GM19238 (cell line): ENCODE data around the gene SECISBP2.
A peak's percentile ranks its signal among the peaks of the same experiment; 100 is the strongest.
"Not testable (repeated sequence)": the region's sequence is repeated elsewhere in the genome, so short reads cannot be mapped to it uniquely, and the experiment has no call there.

Experiments used
- DNase-seq: peaks from one replicate; pipeline ENCODE4 v3.0.0; 2011; ENCODE audit warnings: low spot score; ENCODE audit not compliant: insufficient read length

The SECISBP2 gene

GRCh38 chr9:89363921-89364665, 45.8 kb downstream of the SECISBP2 start:
- no peak for DNase-seq

- no peak for DNase-seq
Measured at GRCh38 chr9:89364666-89365531, 46.6 kb downstream of the SECISBP2 start.

- DNase-seq: no peak
Measured at GRCh38 chr9:89365532-89365912, 47.2 kb downstream of the SECISBP2 start.

- no peak for DNase-seq
Measured at GRCh38 chr9:89366711-89367110, 48.4 kb downstream of the SECISBP2 start.

GRCh38 chr9:89367281-89367680, 49.0 kb downstream of the SECISBP2 start:
- DNase-seq: no peak

GRCh38 chr9:89367726-89368437, 49.6 kb downstream of the SECISBP2 start:
- DNase-seq: no peak

GRCh38 chr9:89368550-89368949, 50.2 kb downstream of the SECISBP2 start:
- no peak for DNase-seq

- no peak for DNase-seq
Measured at GRCh38 chr9:89368978-89369377, 50.7 kb downstream of the SECISBP2 start.

GRCh38 chr9:89370593-89370992, 52.3 kb downstream of the SECISBP2 start:
- DNase-seq: no peak

GRCh38 chr9:89371791-89372190, 53.5 kb downstream of the SECISBP2 start:
- not testable (repeated sequence) for DNase-seq

GRCh38 chr9:89372230-89372816, 54.0 kb downstream of the SECISBP2 start:
- DNase-seq: no peak

- DNase-seq: no peak
Measured at GRCh38 chr9:89372979-89373378, 54.7 kb downstream of the SECISBP2 start.

GRCh38 chr9:89374176-89374575, 55.9 kb downstream of the SECISBP2 start:
- DNase-seq: no peak

- DNase-seq: peak; percentile 57
Measured at GRCh38 chr9:89375191-89375760, 57.0 kb downstream of the SECISBP2 start.

GRCh38 chr9:89376286-89376685, 58.0 kb downstream of the SECISBP2 start:
- DNase-seq: no peak

- no peak for DNase-seq
Measured at GRCh38 chr9:89376741-89377351, 58.5 kb downstream of the SECISBP2 start.

GRCh38 chr9:89377411-89377810, 59.1 kb downstream of the SECISBP2 start:
- DNase-seq: no peak

GRCh38 chr9:89378541-89378940, 60.2 kb downstream of the SECISBP2 start:
- DNase-seq: no peak

- DNase-seq: no peak
Measured at GRCh38 chr9:89379031-89379430, 60.7 kb downstream of the SECISBP2 start.

GRCh38 chr9:89379508-89380115, 61.3 kb downstream of the SECISBP2 start:
- DNase-seq: no peak
